GM10248 (cell line): ENCODE results near the gene SERPINE2.

Experiments used
- CTCF ChIA-PET: fragments of 300-600 bp; sonication (Branson Sonifier 250); formaldehyde crosslinking; extraction: SDS; loops from one replicate; lab custom pipeline; 2021; ENCODE audit warnings: antibody characterized with exemption; lab: Yijun Ruan, JAX
- POLR2A ChIA-PET: fragments of 350-650 bp; sonication (Branson Sonifier 250); formaldehyde crosslinking; extraction: SDS; loops from one replicate; lab custom pipeline; 2020; ENCODE audit warnings: antibody characterized with exemption; lab: Yijun Ruan, JAX
- DNase-seq: peaks from one replicate; pipeline ENCODE4 v3.0.0; 2012; ENCODE audit errors: extremely low spot score
- TF ChIP-seq, protein P1 (sequence below): IDR thresholded peaks from 2 replicates; pipeline ENCODE4 v1.5.1; 2012; ENCODE audit warnings: mild to moderate bottlenecking, low read depth; ENCODE audit errors: extremely low read depth, missing control alignments, control extremely low read depth

SERPINE2 gene

DNA sequence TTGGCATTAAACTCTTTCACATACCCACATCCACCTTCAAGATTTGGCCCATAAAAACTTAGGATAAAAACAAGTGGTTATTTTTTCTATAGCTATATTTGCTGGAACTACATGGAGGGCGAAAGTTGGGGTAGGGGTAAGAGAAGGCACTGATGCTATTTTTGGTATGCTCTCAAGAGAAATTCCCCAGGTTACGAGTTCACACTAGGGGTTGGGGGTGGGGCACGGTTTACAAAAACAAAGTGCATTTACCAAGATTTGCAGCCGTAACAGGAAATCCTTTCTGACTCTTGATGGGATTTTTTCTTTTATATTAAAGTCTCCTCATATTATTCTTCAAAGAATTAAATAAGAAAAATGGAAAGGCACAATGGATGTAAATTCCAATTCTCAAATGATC is 6.8 kb downstream of the SERPINE2 start:
- DNase-seq, result no peak
- POLR2A ChIA-PET, result no interaction called here
- CTCF ChIA-PET, result interaction anchor here (1.0 kb wide), 1 partner anchor 38 kb away, joined by 3 read pairs; no protein-coding TSS in a partner anchor
- TF ChIP-seq, protein P1, sequence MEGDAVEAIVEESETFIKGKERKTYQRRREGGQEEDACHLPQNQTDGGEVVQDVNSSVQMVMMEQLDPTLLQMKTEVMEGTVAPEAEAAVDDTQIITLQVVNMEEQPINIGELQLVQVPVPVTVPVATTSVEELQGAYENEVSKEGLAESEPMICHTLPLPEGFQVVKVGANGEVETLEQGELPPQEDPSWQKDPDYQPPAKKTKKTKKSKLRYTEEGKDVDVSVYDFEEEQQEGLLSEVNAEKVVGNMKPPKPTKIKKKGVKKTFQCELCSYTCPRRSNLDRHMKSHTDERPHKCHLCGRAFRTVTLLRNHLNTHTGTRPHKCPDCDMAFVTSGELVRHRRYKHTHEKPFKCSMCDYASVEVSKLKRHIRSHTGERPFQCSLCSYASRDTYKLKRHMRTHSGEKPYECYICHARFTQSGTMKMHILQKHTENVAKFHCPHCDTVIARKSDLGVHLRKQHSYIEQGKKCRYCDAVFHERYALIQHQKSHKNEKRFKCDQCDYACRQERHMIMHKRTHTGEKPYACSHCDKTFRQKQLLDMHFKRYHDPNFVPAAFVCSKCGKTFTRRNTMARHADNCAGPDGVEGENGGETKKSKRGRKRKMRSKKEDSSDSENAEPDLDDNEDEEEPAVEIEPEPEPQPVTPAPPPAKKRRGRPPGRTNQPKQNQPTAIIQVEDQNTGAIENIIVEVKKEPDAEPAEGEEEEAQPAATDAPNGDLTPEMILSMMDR, result no peak

DNA sequence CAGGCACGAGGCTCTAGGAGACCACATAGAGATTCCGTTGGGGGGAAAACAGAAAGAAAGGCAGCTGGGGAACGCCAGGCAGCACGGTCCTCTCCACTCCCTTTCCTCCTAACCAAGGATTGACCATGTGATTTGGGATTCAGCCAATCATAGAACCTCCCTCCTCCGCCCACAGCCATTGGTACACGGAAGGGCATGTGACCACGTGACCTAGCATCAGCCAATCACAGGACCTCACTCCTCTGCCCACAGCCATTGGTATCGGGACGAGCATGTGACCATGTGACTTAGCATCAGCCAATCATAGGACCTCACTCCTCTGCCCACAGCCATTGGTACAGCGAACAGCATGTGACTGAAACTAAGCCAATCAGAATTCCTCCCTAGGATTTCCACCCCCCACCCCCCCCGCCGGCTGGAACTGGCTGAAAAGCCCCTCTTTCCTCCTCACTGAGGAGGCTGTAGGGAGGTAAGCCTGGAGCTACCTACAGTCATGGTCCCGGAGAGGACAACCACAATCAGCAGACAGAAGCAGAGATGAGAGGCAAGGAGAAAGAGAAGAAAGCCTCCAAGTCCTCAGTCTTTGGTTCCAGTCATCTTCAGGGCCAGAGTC is 7.6 kb downstream of the SERPINE2 start:
- no peak for DNase-seq
- ChIA-PET POLR2A (no interaction called here), CTCF (interaction anchor here (1.0 kb wide), 1 partner anchor 37 kb away, joined by 3 read pairs; no protein-coding TSS in a partner anchor)
- TF ChIP-seq, protein P1, result no peak

DNA sequence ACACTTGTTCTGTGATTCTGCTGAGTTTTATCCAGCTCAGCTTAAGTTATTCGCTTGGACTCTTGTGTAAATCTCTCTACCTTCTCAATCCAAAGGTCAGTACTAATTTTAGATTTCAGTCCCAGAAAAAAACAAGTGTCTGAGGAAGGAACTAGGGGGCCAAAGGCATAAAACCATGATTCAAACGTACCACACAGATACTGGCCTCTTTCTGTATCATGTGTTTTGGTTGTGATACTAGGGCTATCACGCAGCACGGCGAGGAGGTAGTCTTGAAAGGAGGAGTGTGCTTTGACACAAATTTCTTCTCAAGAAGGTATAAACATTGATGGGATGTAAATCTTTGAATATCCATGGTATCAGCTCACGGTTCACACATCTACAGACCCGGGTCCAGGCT is 8.3 kb downstream of the SERPINE2 start:
- ChIA-PET CTCF (no interaction called here), POLR2A (no interaction called here)
- DNase-seq, result no peak
- TF ChIP-seq, protein P1, result no peak

DNA sequence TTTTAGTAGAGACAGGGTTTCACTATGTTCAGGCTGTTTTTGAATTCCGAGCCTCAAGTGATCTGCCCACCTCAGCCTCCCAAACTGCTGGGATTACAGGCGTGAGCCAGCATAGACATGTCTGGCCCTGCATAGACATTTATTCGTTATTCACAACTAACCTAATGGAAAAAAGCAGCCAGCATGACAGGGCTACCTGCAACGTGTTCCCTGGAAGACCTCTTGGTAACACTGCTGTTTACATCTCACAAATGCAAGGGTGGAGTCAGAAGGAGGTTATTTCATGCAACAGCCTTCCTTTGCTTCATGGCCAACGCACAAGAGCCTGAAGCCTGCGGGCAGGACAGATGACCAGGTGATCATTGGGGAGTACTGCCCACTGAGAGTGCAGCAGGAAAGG is 9.2 kb downstream of the SERPINE2 start:
- no peak for DNase-seq
- ChIA-PET CTCF (no interaction called here), POLR2A (no interaction called here)
- TF ChIP-seq, protein P1, result no peak

DNA sequence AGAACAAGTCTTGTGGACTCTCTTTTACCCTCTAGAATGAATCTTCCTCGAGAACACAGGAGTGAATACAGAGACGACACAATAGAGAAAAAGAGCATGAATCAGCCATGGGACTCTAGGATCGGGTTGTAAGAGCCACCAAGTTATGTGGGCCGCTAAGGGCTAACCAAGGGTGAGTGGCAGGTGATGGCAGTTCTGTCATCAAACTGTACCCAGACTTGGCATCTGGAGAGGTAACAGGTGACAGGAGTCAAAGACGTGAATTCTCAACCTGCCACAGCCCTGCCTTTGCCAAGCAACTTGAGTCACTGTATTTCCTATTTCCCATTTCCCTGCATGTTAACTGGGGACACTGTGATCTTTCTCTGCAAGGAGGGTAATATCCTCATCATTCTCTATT is 11.2 kb downstream of the SERPINE2 start:
- POLR2A ChIA-PET, result no interaction called here
- CTCF ChIA-PET, result no interaction called here
- TF ChIP-seq, protein P1, result no peak

DNA sequence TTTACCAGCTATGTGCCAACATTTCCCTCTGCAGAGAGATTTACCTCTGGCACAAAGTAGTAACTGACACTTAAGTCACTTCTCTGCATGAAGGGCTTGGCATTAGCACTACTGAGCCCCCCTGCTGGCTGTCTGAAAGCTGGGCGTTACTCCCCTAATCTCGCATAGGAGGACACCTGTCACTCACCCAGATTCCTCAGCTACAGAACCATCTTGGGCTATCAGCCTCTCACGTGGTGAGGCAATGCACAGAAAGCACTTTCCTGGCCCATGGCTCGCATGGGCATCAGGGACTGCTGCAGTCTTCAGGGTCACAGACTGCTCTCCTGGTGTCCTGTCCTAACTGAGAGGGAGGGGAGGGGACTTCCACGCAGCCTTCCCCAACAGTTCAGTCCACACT is 12.0 kb downstream of the SERPINE2 start:
- DNase-seq, result no peak
- TF ChIP-seq, protein P1, result no peak
- POLR2A ChIA-PET, result no interaction called here
- CTCF ChIA-PET, result no interaction called here

More for the DNA sequence above, 11.2 kb downstream of the SERPINE2 start:
- no peak for DNase-seq
